ENCODE results near the gene LGR6.

GRCh38 chr1:202201971-202202370 is 8.4 kb downstream of the LGR6 start:
- TF ChIP-seq CTCF (IDR thresholded peaks at IDR 0.05): no peak
- TF ChIP-seq POLR2A (IDR thresholded peaks at IDR 0.05): no peak

All from Peyer's patch (tissue), 4 donors.